Daoy (cell line): ENCODE results near the gene SNX24. TPM values are rescaled to one million over a fixed set of nuclear protein-coding genes. Genes with fewer than 3 reads are reported as not detected.

Source experiments
- DNase-seq: peaks from one replicate; pipeline ENCODE4 v3.0.0-alpha.2; 2015; ENCODE audit warnings: low read depth
- total RNA-seq: library from RNA; depleted of rRNA; stranded (reverse); fragments of >200 nt; shearing (Covaris generic); gene quantifications from 2 replicates; pipeline ENCODE4 v1.2.3, GENCODE V29; 2014

The SNX24 gene
- total RNA-seq, 1 experiment from 2014 or later: 36.6 TPM

GRCh38 chr5:122919969-122920368, 74.6 kb downstream of the SNX24 start:
- no peak for DNase-seq

DNA sequence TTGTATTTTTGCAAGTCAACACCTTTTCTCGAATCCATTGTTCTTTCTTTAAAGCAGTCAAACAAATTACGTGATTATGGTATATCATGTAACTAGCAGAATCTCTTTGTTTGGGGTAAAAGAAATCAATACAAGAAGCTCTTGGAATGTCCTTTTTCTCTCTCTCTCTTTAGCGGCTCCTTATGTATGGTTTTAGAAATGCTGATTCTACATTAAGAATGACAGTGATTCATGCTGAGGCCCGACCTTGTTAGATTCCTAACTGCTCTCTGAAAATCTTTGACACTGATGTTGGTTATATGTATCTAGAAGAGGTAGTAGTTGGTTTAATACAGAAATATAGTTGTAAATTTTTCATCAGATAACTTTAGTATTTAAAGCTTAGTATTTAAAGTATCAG, 76.4 kb downstream of the SNX24 start:
- DNase-seq: no peak

DNA sequence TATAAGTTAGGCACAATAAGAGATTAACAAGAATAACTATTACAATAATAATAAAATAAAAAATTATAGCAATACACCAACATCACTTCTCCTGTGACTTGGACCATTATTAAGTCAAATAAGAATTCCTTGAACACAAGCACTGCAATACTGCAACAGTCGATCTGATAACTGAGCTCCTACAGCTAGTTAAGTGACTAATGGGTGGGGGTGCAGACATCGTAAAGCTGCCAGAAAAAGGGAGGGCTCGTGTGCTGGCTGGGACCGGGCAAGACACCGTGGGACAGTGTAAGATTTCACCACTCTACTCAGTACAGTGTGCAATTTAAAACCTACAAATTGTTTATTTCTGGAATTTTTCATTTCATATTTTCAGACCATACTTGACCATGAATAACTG, 78.8 kb downstream of the SNX24 start:
- DNase-seq: no peak

DNA sequence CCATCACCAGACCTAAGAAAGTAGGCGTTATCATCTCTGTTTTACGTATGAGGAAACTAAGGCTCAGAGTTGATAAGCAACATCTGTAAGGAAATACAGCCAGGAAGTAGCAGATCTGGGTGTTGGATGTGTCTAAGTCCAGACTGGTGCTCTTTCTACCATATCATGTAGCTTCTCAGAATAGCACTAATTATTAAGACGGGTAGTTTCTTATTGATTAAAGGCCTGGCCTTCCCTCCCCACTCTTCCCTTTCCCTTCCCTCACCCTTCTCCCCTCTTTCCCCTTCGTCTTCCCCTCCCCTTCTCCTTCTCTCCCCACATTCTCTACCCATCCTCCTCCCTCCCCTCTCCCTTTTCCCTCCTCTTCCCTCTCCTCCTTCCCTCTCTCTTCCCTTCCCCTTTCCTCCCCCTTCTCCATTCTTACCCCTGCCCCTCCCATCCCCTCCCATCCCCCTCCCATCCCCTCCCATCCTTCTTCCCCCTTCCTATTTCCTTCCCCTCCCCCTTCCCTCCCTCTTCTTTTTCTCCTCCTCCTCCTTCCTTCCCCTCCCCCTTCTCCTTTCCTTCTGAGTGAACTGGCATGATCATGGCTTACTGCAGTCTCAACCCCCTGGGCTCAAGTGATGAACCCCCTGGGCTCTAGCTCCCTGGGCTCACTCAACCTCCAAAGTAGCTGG, 79.4 kb downstream of the SNX24 start:
- no peak for DNase-seq

DNA sequence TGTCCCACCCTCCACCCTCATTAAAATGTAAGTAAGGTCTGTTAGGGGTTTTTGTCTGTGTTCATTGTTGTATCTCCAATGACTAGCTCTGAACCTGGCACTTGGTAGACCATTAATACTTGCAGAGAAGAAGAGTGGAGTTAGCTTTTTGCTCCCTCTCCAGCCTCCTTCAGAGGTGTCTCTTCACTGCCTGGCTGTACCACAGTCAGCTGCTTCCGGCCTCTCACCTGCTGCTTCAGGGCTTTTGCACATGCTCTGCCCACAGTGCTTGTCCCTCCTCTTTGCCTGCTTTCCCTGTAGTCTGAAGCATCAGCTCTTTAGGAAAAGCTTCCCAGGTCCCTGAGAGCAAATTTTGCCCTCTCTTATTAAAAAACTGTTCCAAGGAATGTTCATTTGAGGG, 83.6 kb downstream of the SNX24 start:
- DNase-seq: no peak

- no peak for DNase-seq
Observed at GRCh38 chr5:122929980-122930379, 84.6 kb downstream of the SNX24 start.

DNA sequence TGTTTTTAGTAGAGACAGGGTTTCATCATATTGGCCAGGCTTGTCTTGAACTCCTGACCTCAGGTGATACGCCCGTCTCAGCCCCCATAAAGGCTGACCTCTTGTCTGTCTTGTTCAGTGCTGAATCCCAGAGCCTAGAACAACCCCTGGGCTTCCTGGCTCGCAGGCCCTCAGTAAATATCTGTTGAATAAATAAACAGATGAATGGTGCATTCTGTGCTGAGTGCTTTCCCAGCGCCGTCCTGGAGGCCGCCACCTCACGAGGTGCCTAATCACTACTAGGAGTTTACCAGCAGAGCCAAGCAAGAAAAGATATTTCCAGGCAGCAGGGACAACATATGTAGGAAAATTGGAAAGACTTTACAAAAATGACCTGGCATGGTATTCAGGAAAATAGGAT, 88.5 kb downstream of the SNX24 start:
- DNase-seq: no peak

DNA sequence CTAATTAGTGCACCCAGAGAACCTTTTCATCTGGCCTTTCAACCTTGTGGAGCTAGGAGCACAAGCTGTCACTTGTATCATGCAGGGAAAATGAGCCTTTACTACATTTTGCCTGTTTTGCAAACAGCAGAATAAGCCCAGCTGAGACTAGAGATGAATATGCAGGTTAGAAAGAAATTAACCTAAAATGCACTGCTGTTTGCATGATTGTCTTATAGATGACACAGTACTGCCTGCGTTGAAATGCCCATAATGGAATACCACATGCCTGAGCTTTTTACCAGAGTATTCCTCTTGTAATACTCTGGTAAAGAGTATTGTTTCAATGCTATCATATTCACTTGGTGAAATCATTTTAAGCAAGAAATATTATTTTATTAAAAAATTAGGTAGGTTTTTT, 90.7 kb downstream of the SNX24 start:
- no peak for DNase-seq

DNA sequence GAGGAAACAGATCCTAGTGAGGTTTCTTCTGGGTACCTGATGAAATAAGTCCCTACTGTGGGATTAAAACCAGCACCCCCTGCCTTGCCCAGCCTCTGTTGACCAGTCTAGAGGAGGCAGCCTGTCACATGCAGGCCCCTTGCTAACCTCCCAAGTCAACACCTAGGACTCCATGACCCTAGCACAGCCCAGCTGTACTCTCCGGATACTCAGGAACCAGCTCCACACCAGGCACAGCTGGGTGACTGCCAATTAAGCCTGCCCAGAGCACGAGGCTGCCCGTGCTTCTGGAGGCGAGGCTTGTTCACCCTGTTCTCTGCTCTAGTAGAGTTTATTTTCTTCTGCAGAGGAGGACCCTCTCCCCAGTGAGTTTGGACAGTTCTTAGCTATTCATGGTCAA, 92.5 kb downstream of the SNX24 start:
- DNase-seq: peak; percentile 8

DNA sequence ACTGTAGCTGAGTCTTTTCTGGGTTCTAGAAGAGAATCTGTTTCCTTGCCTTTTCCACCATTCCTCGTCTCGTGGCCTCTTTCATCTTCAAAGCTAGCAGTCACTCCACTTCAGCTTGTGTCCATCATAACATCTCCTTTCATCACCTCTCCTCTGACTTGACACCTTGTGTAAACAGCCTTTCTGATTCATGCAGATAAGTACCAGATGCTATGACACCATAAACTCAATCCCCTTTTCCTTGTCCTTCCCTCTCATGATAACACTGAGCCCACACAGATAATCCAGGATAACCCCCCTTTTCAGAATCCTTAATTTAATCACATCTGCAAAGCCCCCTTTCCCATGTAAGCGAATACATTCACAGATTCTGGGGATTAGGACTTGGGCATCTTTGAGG, 95.5 kb downstream of the SNX24 start:
- no peak for DNase-seq

DNA sequence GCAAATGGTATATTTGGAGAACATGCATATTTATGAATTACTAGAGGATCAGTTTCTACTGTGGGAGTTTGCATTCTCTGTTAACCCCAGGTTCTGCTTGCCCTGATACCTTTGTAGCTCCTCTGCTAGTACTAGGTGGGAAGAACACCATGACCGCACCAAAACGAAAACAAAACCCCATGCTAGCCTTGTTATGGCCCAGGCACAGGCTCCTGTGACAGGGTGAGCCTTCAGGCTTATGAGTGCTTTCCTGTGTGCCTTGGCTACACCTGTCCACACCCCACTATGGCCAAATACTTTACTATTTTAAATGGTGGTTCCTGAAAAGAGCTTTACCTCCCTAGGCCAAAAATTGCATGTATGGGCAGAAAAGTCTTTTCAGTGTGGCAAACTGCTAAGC, 96.3 kb downstream of the SNX24 start:
- DNase-seq: no peak

DNA sequence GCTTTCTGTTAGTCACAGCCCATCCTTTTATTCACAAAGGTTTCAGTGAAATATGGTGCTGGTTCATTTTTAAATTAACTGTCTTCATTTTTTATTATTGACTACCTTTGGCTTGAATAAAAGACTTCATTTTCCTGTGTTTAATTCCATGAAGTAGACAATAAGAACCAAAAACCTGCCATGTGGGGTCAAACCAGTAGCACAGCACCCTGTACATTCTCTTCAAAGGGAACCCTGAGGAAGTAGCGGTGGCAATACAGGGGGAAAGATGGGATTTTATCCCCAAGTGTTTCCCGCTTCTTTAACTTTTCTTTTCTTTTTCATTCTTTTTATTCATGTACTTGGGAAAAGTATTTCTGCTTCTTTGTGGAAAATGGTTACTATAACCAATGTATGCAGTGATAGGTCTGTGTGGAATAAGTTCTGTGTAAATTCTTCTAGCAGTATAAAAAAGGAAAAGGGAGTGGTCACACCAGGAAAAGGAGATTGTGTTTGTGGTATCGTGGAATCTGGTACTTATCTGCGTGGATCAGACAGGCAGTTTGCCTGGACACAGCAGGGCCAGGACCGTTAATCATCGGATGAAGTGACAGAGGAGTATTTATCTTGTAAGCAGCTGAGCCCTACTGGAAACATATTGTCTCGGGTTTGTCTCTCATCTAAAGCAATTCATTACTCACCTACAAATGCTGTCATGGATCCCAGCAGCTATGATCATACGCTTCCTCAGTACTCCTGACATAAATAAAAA, 96.9 kb downstream of the SNX24 start:
- no peak for DNase-seq

DNA sequence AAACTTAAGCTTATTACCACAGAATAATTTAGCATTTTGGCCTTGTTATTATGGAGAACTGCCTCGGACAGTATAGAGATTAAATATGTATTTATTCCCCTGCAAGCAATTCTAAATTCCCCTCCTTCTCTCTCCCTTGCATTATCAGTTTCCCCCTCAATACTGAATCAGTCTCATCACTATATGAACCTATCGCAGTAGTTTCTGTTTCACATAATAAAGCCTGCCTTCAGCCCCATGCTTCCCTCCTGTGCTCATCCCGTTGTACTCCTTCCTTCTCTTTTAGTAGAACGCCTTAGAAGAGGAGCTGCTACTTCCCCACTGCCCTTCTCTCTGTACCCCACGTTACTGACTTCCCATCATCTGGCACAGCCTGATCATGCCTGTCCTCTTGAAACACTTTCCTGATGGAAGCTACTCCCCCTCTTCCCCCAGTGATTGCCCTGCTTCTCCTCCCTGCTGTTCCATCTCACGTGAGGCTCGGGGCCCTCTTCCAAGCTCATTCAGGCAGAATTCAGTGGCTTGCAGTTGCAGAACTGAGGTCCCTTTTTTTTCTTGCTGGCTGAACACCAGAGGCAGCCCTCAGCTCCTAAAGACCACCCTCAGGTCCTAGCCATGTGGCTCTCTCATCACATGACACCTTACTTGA, 97.8 kb downstream of the SNX24 start:
- DNase-seq: no peak

- no peak for DNase-seq
Observed at GRCh38 chr5:122944051-122944450, 98.6 kb downstream of the SNX24 start.

GRCh38 chr5:122947372-122947771, 102.0 kb downstream of the SNX24 start:
- DNase-seq: no peak

DNA sequence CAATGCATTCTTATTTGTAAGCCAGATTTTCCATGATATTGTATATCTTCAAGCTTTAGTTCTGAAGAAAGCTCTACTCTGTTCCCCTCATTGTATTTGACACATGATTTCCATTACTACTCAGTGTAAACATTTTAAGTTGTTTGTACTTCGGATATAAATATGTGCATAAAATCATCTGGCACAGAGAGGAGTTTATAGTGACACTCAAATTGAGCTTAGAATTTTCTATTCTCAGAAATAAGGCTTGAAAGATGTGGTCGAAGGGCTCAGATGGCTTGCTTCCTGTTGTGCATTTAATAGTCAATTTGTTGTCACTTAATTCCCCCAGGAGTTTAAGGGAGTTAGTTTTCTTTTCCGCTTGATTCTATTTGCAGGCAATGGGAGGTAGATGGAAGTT, 102.4 kb downstream of the SNX24 start:
- no peak for DNase-seq

- no peak for DNase-seq
Observed at GRCh38 chr5:122948319-122948718, 102.9 kb downstream of the SNX24 start.

- DNase-seq: no peak
Observed at GRCh38 chr5:122951658-122952057, 106.2 kb downstream of the SNX24 start.

DNA sequence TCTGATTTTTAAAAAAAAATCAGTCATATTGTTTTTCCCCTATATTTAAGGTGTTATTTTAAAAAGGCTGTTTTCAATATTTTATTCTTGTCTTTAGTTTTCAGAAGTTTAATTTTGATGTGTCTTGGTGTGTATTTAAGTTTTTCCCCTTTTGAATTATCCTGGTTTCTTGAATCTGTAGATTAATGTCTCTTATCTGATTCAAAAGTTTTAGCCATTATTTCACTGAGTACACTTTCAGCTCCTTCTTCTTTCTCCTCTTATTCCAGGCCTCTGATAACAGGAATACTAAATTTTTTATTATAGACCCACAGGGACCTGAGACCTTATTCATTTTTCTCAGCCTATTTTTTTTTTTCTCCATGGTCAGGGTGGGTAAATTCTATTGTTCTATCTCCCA, 109.3 kb downstream of the SNX24 start:
- no peak for DNase-seq

GRCh38 chr5:122957457-122957856, 112.0 kb downstream of the SNX24 start:
- no peak for DNase-seq

GRCh38 chr5:122959740-122960445, 114.5 kb downstream of the SNX24 start:
- DNase-seq: no peak

GRCh38 chr5:122963305-122963704, 117.9 kb downstream of the SNX24 start:
- no peak for DNase-seq

DNA sequence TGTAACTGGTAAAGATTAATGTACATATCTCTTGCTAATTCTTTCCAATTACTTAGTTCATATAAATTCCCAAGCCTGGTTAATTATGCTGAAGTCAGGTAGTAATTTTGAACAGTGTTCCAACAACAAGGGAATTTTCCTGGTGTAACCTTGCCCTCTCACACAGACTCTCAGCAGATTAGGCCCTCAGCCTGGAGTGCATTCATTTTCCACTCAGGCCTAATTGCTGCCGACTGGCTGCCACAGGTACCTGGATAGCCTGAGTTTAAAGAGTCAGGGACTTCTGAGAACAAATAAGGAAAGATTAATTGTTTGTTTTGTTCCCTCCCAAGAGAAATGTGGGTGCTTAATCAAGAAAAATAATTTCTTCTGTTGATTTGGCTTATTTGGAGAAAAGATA, 119.7 kb downstream of the SNX24 start:
- no peak for DNase-seq
